GM12891 (cell line): Measurements from ENCODE around the gene TACC2.

Source experiments
- DNase-seq: peaks from one replicate; pipeline ENCODE4 v3.0.0; 2011; ENCODE audit warnings: low spot score; ENCODE audit not compliant: insufficient read length
- FAIRE-seq: peaks from 2 replicates; lab custom pipeline; 2011; peaks lifted over from hg19 to GRCh38; lab: Jason Lieb, UNC
- PAX5 ChIP-seq: IDR thresholded peaks from 2 replicates; pipeline ENCODE4 v1.6.1; 2011; ENCODE audit warnings: low read length, moderate library complexity, mild to moderate bottlenecking; ENCODE audit not compliant: insufficient read depth, severe bottlenecking
- POLR2A ChIP-seq: IDR thresholded peaks from 2 replicates; pipeline ENCODE4 v1.6.1; 2011; ENCODE audit warnings: low read depth, low read length, control low read depth
- POLR2AphosphoS5 ChIP-seq: IDR thresholded peaks from 2 replicates; pipeline ENCODE4 v1.6.1; 2011; ENCODE audit warnings: low read depth, low read length, control low read depth
- POU2F2 ChIP-seq: IDR thresholded peaks from 2 replicates; pipeline ENCODE4 v1.6.1; 2011; ENCODE audit warnings: low read depth, mild to moderate bottlenecking, control low read depth, low read length, moderate library complexity
- SPI1 ChIP-seq: IDR thresholded peaks from 2 replicates; pipeline ENCODE4 v1.6.1; 2011; ENCODE audit warnings: low read depth, low read length, control low read depth
- TAF1 ChIP-seq: IDR thresholded peaks from 2 replicates; pipeline ENCODE4 v1.6.1; 2011; ENCODE audit warnings: low read depth, low read length, control low read depth

The TACC2 gene

GRCh38 chr10:122152544-122152943 is 163.6 kb downstream of the TACC2 start:
- DNase-seq (no peak), FAIRE-seq (no peak)
- no peak for TF ChIP-seq POLR2AphosphoS5
- no peak for TF ChIP-seq PAX5
- TF ChIP-seq POLR2A, result no peak

GRCh38 chr10:122154031-122154544 is 165.1 kb downstream of the TACC2 start:
- no peak for FAIRE-seq
- TF ChIP-seq POU2F2 (no peak), PAX5 (no peak), TAF1 (no peak), POLR2A (no peak), POLR2AphosphoS5 (no peak), SPI1 (no peak)
- no peak for DNase-seq

- TF ChIP-seq PAX5 (no peak), POLR2A (no peak), TAF1 (no peak), SPI1 (no peak), POU2F2 (no peak), POLR2AphosphoS5 (no peak)
- DNase-seq (no peak), FAIRE-seq (no peak)
Observed at GRCh38 chr10:122154545-122155366, 165.8 kb downstream of the TACC2 start.

GRCh38 chr10:122157451-122157850 is 168.5 kb downstream of the TACC2 start:
- no peak for FAIRE-seq
- TF ChIP-seq POU2F2 (no peak), TAF1 (no peak), SPI1 (no peak), PAX5 (no peak), POLR2AphosphoS5 (no peak), POLR2A (no peak)
- DNase-seq, result no peak

GRCh38 chr10:122158362-122158761 is 169.4 kb downstream of the TACC2 start:
- no peak for DNase-seq
- TF ChIP-seq TAF1 (no peak), PAX5 (no peak), SPI1 (no peak), POU2F2 (no peak), POLR2A (no peak), POLR2AphosphoS5 (no peak)
- FAIRE-seq, result no peak

GRCh38 chr10:122159141-122159970 is 170.4 kb downstream of the TACC2 start:
- DNase-seq, result no peak
- no peak for TF ChIP-seq POLR2A
- no peak for TF ChIP-seq TAF1
- no peak for TF ChIP-seq PAX5
- TF ChIP-seq POU2F2, result no peak
- TF ChIP-seq POLR2AphosphoS5, result no peak
- no peak for TF ChIP-seq SPI1
- FAIRE-seq, result no peak

- no peak for FAIRE-seq
- no peak for TF ChIP-seq PAX5
- TF ChIP-seq POLR2A, result no peak
- TF ChIP-seq SPI1, result no peak
- no peak for TF ChIP-seq POU2F2
- no peak for TF ChIP-seq TAF1
- TF ChIP-seq POLR2AphosphoS5, result no peak
- no peak for DNase-seq
Observed at GRCh38 chr10:122161795-122162194, 172.8 kb downstream of the TACC2 start.

GRCh38 chr10:122162671-122163173 is 173.8 kb downstream of the TACC2 start:
- FAIRE-seq (no peak), DNase-seq (no peak)
- TF ChIP-seq PAX5 (no peak), SPI1 (no peak), TAF1 (no peak), POU2F2 (no peak), POLR2A (no peak), POLR2AphosphoS5 (no peak)

GRCh38 chr10:122163174-122164022 is 174.4 kb downstream of the TACC2 start:
- TF ChIP-seq PAX5 (no peak), SPI1 (no peak), POLR2A (no peak), POU2F2 (no peak), POLR2AphosphoS5 (no peak), TAF1 (no peak)
- FAIRE-seq, result no peak
- no peak for DNase-seq
